Trophoblast cell (in vitro differentiated cells and primary cell): ENCODE measurements around the gene CSPG4.
"Not testable (repeated sequence)": the region's sequence is repeated elsewhere in the genome, so short reads cannot be mapped to it uniquely, and the experiment has no call there.

Experiments
- DNase-seq, 2 donors: peaks; one replicate each; pipeline ENCODE4 v3.0.0-alpha.2; 2016
- H2AFZ ChIP-seq: 2 replicates; pipeline ENCODE4 v1.6.1; 2013; ENCODE audit warnings: low read length, moderate library complexity, mild to moderate bottlenecking; ENCODE audit not compliant: insufficient read depth, poor library complexity
- H2AK5ac ChIP-seq: 2 replicates; pipeline ENCODE4 v1.6.1; 2013; ENCODE audit warnings: mild to moderate bottlenecking, low read length
- H2BK120ac ChIP-seq: 2 replicates; pipeline ENCODE4 v1.6.1; 2013; ENCODE audit warnings: low read length, mild to moderate bottlenecking, moderate library complexity; ENCODE audit not compliant: insufficient read depth, poor library complexity
- H2BK12ac ChIP-seq: 2 replicates; pipeline ENCODE4 v1.6.1; 2013; ENCODE audit warnings: mild to moderate bottlenecking, low read length, moderate library complexity
- H2BK5ac ChIP-seq: 2 replicates; pipeline ENCODE4 v1.6.1; 2013; ENCODE audit warnings: low read length, low read depth, moderate library complexity, mild to moderate bottlenecking; ENCODE audit not compliant: poor library complexity
- H3K14ac ChIP-seq: 2 replicates; pipeline ENCODE4 v1.6.1; 2013; ENCODE audit warnings: mild to moderate bottlenecking, low read length
- H3K18ac ChIP-seq: 2 replicates; pipeline ENCODE4 v1.6.1; 2013; ENCODE audit warnings: mild to moderate bottlenecking, low read length
- H3K23ac ChIP-seq: 2 replicates; pipeline ENCODE4 v1.6.1; 2013; ENCODE audit warnings: low read length
- H3K27ac ChIP-seq: 2 replicates; pipeline ENCODE4 v1.5.1; 2013; ENCODE audit warnings: low read depth, mild to moderate bottlenecking, inconsistent platforms, low read length, moderate library complexity
- H3K27me3 ChIP-seq: 2 replicates; pipeline ENCODE4 v1.6.1; 2013; ENCODE audit warnings: inconsistent platforms, mild to moderate bottlenecking, low read length, moderate library complexity; ENCODE audit not compliant: insufficient read depth
- H3K36me3 ChIP-seq, 2 experiments: 1 replicate in 1 of 2; 2 replicates in 1 of 2; pipeline ENCODE4 v1.6.1; 2013; ENCODE audit warnings: low read length in 2 of 2, mild to moderate bottlenecking in 2 of 2, moderate library complexity in 1 of 2; ENCODE audit not compliant: insufficient read depth in 2 of 2, control insufficient read depth in 1 of 2
- H3K4ac ChIP-seq: 2 replicates; pipeline ENCODE4 v1.6.1; 2013; ENCODE audit warnings: low read depth, mild to moderate bottlenecking, low read length, moderate library complexity
- H3K4me1 ChIP-seq, 2 experiments: 1 replicate in 1 of 2; 2 replicates in 1 of 2; pipeline ENCODE4 v1.6.1; 2013; ENCODE audit warnings: low read length in 2 of 2, mild to moderate bottlenecking in 2 of 2, moderate library complexity in 1 of 2; ENCODE audit not compliant: insufficient read depth in 2 of 2, control insufficient read depth in 1 of 2
- H3K4me2 ChIP-seq: 2 replicates; pipeline ENCODE4 v1.6.1; 2013; ENCODE audit warnings: inconsistent platforms, mild to moderate bottlenecking, low read length, moderate library complexity
- H3K4me3 ChIP-seq: 2 replicates; pipeline ENCODE4 v1.5.1; 2013; ENCODE audit warnings: mild to moderate bottlenecking, low read depth, low read length, inconsistent platforms
- H3K79me1 ChIP-seq: one replicate; pipeline ENCODE4 v1.6.1; 2013; ENCODE audit warnings: low read length
- H3K79me2 ChIP-seq: 2 replicates; pipeline ENCODE4 v1.6.1; 2013; ENCODE audit warnings: low read length, mild to moderate bottlenecking; ENCODE audit not compliant: control insufficient read depth, insufficient read depth, poor library complexity
- H3K9ac ChIP-seq: 2 replicates; pipeline ENCODE4 v1.6.1; 2013; ENCODE audit warnings: mild to moderate bottlenecking, low read length
- H3K9me3 ChIP-seq: 2 replicates; pipeline ENCODE4 v1.6.1; 2013; ENCODE audit warnings: low read depth, mild to moderate bottlenecking, control low read depth, inconsistent platforms, low read length; ENCODE audit not compliant: insufficient read depth
- H4K12ac ChIP-seq: 2 replicates; pipeline ENCODE4 v1.6.1; 2013; ENCODE audit warnings: low read depth, mild to moderate bottlenecking, low read length, moderate library complexity
- H4K8ac ChIP-seq: 2 replicates; pipeline ENCODE4 v1.6.1; 2013; ENCODE audit warnings: low read depth, mild to moderate bottlenecking, low read length, moderate library complexity
- H4K91ac ChIP-seq: one replicate; pipeline ENCODE4 v1.6.1; 2013; ENCODE audit warnings: low read depth, mild to moderate bottlenecking, low read length, moderate library complexity
- WGBS: extraction: QIAGEN DNeasy Blood & Tissue Kit; methylation state at CpG from one replicate; pipeline ENCODE4 v1.1.7; 2013; ENCODE audit warnings: missing lambda C conversion rate; ENCODE audit not compliant: insufficient read length, insufficient coverage; ENCODE audit errors: extremely low coverage; 5-methylcytosine and 5-hydroxymethylcytosine counted together

The CSPG4 gene

DNA sequence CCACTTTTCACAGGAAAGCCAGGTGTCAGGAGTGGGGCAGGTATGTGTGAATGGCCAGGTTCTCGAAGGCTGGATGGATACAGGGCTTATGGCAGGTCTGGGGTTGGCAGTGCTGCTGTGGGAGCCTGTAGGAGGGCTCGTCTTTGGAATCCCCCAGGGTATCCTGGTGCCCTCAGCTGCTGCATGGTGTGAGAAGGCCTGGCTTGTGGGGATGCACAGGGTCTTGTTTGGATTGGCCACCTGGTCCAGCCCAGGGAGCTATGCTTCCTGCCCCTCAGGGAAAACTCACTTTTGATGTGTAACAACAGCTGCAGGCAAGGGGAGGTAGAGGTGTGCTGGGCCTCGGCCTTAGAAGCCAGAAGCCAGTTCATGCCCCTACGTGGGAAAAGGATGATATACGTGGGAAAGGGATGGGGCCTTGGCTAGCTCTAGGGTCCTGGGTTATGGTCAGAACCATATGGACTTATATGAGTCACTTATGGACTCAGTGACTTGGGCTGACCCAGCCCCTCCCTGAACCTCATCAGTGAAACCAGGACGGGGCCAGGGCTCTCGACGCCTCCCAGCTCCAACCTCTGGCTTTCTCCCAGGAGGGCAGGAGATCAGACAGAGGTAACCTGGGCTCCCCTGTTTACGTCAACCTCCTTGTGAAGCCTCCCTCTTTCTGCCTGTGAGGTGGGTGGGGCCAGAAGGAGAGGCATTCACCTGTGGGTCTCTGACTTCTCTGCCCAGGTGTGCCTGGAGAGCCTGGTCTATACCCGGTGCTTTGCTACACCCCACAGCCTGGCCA lies 37.8 kb upstream of the CSPG4 start:
- Histone ChIP-seq H3K14ac (no peak overlapping the region), H2BK12ac (no peak overlapping the region), H3K4me3 (no peak overlapping the region), H3K4me2 (no peak overlapping the region), H2BK5ac (no peak overlapping the region), H2BK120ac (no peak overlapping the region), H3K23ac (no peak overlapping the region), H3K27me3 (no peaks in the 10 kb centered on the region), H3K4me1 (no peaks in the 10 kb centered on the region), H4K8ac (no peak overlapping the region), H3K9ac (no peak overlapping the region), H2AFZ (no peak overlapping the region), H4K91ac (no peak overlapping the region), H3K18ac (no peak overlapping the region), H3K4ac (no peak overlapping the region), H2AK5ac (no peak overlapping the region), H3K79me2 (no peaks in the 10 kb centered on the region), H3K27ac (no peak overlapping the region), H3K79me1 (no peaks in the 10 kb centered on the region), H4K12ac (no peak overlapping the region), H3K36me3 (no peaks in the 10 kb centered on the region), H3K9me3 (no peaks in the 10 kb centered on the region)
- DNase-seq: no peak
- WGBS: no CpG with 5 or more reads among the region's 10 CpGs

DNA sequence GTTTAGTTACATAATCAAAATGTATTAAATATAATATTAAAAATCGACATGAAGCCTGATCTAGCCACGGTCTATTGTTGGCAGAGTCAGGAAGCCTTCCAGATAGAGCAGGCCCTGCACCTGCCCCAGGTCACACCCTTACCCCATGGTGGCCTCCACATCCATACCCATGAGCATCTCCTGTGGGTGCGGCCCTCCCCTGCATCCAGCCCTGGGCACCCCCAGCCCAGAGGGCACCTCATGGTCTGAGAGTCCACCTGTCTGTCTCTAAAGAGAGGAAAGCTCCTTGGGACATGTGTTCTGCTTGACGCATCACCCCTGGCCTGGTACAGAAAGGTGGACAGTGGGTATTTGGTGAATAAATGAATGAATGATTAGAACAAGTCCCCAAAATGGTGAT lies 37.2 kb upstream of the CSPG4 start:
- no peaks in the 10 kb centered on the region for H3K79me2 ChIP-seq
- DNase-seq: no peak
- no peaks in the 10 kb centered on the region for H3K36me3 ChIP-seq
- H4K8ac ChIP-seq: no peak overlapping the region
- no peak overlapping the region for H3K4me2 ChIP-seq
- peak overlapping the region; percentile 58 for H3K9ac ChIP-seq
- H3K9me3 ChIP-seq: no peaks in the 10 kb centered on the region
- no peak overlapping the region for H3K4ac ChIP-seq
- H2BK5ac ChIP-seq: no peak overlapping the region
- no peak overlapping the region for H2AFZ ChIP-seq
- no peak overlapping the region for H4K91ac ChIP-seq
- no peak overlapping the region for H3K4me3 ChIP-seq
- no peaks in the 10 kb centered on the region for H3K27me3 ChIP-seq
- no peak overlapping the region for H3K14ac ChIP-seq
- WGBS: no CpG with 5 or more reads among the region's 4 CpGs
- no peak overlapping the region for H3K27ac ChIP-seq
- H2AK5ac ChIP-seq: no peak overlapping the region
- H3K4me1 ChIP-seq: no peaks in the 10 kb centered on the region
- H3K79me1 ChIP-seq: no peaks in the 10 kb centered on the region
- no peak overlapping the region for H2BK12ac ChIP-seq
- H4K12ac ChIP-seq: no peak overlapping the region
- H3K18ac ChIP-seq: no peak overlapping the region
- H2BK120ac ChIP-seq: no peak overlapping the region
- no peak overlapping the region for H3K23ac ChIP-seq

DNA sequence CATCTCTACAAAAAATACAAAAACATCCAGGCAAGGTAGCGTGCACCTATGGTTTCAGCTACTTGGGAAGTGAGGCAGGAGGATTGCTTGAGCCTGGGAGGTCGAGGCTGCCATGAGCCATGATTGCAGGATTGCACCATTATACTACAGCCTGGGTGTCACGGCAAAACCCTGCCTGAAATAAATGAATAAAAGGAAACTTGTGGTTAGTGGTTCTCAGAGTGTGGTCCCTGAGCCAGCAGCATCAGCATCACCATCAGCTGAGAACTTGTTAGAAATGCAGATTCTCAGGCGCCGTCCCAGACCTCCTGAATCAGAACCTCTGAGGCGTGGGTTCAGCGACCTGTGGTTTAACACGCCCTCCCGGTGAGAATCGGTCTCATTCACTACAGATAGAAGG lies 36.2 kb upstream of the CSPG4 start:
- H3K79me1 ChIP-seq, H4K8ac ChIP-seq, H3K4me3 ChIP-seq, H3K9me3 ChIP-seq, H3K4me1 ChIP-seq, H3K27ac ChIP-seq, H2BK12ac ChIP-seq, H3K4me2 ChIP-seq, H3K14ac ChIP-seq, H3K36me3 ChIP-seq, H3K27me3 ChIP-seq, H2AFZ ChIP-seq, H3K4ac ChIP-seq, H4K12ac ChIP-seq, H3K79me2 ChIP-seq, H4K91ac ChIP-seq, H3K23ac ChIP-seq, H2AK5ac ChIP-seq, H3K18ac ChIP-seq, H2BK120ac ChIP-seq, H2BK5ac ChIP-seq, H3K9ac ChIP-seq, DNase-seq: not testable (repeated sequence)
- WGBS: no CpG with 5 or more reads among the region's 10 CpGs

DNA sequence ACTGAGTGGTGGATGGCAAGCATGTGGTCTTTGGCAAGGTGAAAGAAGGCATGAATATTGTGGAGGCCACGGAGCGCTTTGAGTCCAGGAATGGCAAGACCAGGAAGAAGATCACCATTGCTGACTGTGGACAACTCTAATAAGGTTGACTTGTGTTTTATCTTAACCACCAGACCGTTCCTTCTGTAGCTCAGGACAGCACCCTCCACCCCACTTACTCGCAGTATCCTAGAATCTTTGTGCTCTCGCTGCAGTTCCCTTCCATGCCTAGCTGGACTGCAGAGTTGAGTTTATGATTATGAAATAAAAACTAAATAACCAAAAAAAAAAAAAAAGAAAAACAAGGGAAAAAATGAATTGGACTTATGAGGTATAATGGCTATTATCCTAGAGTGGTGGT lies 34.5 kb upstream of the CSPG4 start:
- H4K8ac ChIP-seq, H2AFZ ChIP-seq, H3K23ac ChIP-seq, H2AK5ac ChIP-seq, H3K4me1 ChIP-seq, H3K79me2 ChIP-seq, H3K9me3 ChIP-seq, H3K4me3 ChIP-seq, H3K4ac ChIP-seq, H3K27me3 ChIP-seq, H3K27ac ChIP-seq, H4K12ac ChIP-seq, H2BK120ac ChIP-seq, H3K79me1 ChIP-seq, H2BK12ac ChIP-seq, H3K36me3 ChIP-seq, H3K18ac ChIP-seq, DNase-seq, H4K91ac ChIP-seq, H2BK5ac ChIP-seq, H3K4me2 ChIP-seq, H3K14ac ChIP-seq, H3K9ac ChIP-seq: not testable (repeated sequence)
- WGBS: no CpG with 5 or more reads among the region's 5 CpGs
